Measurements from ENCODE around the gene SYNGR2.
A peak's percentile ranks its signal among the peaks of the same experiment; 100 is the strongest.

Gene SYNGR2

DNA sequence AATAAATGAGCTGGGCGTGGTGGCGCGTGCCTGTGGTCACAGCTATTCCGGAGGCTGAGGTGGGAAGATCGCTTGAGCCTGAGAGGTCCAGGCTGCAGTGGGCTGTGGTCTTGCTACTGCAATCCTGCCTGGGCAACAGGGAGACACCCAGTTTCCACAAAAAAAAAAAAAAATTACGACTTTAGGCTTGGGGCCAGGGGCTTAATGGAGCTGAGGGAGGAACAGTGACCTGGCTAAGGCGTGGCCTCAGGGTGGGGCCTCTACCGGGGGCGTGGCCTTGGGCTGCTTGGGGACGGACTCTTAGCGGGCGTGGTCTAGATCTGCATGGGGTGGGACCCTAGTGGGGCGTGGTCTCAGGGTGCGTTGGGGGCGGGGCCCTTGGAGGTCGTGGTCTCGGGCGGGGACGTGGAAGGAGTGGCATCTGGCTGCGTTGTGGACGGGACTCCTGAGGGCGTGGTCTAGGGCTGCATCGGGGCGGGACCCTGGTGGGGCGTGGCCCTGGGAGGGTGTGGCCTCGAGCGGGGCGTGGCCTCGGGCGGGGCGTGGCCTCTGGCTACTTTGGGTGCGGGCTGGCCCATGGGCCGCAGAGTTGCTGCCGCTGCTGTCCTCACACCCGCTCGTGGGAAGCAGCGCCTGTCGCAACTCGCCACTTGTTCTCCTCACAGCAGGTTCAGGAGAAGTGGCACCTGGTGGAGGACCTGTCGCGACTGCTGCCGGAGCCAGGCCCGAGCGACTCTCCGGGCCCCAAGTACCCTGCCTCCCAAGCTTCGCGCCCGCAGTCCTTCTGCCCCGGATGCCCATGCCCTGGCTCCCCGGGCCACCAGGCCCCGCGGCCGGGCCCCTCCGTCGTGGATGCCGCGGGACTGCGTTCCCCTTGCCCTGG, 28.0 kb upstream of the SYNGR2 start:
- TF ChIP-seq, protein P1, sequence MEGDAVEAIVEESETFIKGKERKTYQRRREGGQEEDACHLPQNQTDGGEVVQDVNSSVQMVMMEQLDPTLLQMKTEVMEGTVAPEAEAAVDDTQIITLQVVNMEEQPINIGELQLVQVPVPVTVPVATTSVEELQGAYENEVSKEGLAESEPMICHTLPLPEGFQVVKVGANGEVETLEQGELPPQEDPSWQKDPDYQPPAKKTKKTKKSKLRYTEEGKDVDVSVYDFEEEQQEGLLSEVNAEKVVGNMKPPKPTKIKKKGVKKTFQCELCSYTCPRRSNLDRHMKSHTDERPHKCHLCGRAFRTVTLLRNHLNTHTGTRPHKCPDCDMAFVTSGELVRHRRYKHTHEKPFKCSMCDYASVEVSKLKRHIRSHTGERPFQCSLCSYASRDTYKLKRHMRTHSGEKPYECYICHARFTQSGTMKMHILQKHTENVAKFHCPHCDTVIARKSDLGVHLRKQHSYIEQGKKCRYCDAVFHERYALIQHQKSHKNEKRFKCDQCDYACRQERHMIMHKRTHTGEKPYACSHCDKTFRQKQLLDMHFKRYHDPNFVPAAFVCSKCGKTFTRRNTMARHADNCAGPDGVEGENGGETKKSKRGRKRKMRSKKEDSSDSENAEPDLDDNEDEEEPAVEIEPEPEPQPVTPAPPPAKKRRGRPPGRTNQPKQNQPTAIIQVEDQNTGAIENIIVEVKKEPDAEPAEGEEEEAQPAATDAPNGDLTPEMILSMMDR (IDR thresholded peaks at IDR 0.05; ENCODE audit: extremely low read depth, insufficient read depth, missing control alignments): no peak
- in situ Hi-C loops (cut with MboI; ENCODE audit: low pct_unique_long_range_greater_than_20kb, low sequenced_read_pairs, unreplicated experiment): no loop called here
- peak; percentile 95 for DNase-seq (ENCODE audit: low spot score)

DNA sequence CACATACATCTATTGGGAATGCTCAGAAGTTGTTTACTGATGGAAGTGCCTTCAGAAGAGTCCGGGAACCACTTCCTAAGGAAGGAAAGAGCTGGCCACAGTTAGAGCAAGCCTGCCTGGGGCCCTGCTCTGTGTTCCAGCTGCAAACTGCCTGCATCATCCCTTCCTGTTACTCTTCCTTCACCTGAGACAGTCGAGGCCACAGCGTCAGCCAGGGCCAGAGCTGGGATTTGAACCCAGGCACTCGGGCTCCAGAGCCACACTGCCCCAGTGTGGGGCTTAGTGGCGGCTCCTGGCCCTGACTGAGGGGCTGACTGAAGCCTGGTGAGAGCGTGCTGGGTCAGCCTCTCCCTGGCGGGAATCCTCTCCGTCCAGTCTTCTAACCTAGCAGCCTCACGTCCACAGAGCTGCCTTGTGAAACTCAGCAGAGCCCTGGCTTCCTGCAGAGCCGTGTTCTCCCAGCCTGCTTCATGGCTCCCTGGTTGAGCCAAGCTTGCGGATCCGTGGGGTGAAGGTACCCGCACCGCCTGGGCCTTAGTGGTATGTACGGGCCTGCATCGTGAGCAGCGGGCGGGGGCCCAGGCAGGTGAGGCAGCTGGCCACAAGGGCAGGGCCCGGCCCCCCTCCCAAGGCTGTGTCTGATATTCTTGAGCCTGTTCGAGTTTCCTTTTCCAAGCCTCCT, 26.8 kb upstream of the SYNGR2 start:
- TF ChIP-seq, protein P1 (IDR thresholded peaks at IDR 0.05; ENCODE audit: extremely low read depth, insufficient read depth, missing control alignments): no peak
- no peak for DNase-seq (ENCODE audit: low spot score)
- in situ Hi-C loops (cut with MboI; ENCODE audit: low pct_unique_long_range_greater_than_20kb, low sequenced_read_pairs, unreplicated experiment): no loop called here

DNA sequence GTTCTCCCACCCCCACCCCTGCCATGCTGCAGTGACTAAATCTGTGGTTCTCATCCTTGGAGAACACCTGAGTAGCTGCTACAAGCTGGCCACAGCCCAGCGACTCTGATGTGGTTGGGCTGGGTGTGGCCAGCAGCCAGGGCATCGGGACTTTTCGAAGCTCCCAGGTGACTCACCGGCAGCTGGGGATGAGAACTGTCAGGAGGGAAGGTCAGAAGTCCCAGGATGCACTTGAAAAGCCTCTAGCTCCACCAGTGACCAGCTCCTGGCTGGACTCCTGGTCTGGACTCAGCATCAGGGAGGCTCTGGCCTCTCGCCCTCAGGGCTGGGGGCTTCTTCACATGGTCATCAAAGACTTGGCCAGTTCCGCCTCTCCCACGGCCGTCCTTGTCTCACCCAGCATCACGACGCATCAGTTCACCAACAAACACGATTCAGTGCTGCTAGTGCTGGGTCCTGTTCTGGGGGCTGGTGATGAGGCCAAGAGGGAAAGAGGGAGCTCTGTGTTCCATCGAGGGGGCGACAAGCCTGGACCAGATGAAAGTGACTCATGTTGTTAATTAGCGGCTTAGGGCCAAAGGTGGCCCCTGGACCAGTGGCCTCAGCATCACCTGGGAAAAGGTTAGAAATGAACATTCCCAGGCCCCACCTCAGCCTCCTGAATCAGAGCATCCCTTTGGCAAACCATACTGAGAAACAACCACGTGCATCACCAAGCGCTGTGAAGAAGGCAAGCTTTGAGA, 26.1 kb upstream of the SYNGR2 start:
- DNase-seq (ENCODE audit: low spot score): no peak
- in situ Hi-C loops (cut with MboI; ENCODE audit: low pct_unique_long_range_greater_than_20kb, low sequenced_read_pairs, unreplicated experiment): no loop called here
- TF ChIP-seq, protein P1 (IDR thresholded peaks at IDR 0.05; ENCODE audit: extremely low read depth, insufficient read depth, missing control alignments): no peak

DNA sequence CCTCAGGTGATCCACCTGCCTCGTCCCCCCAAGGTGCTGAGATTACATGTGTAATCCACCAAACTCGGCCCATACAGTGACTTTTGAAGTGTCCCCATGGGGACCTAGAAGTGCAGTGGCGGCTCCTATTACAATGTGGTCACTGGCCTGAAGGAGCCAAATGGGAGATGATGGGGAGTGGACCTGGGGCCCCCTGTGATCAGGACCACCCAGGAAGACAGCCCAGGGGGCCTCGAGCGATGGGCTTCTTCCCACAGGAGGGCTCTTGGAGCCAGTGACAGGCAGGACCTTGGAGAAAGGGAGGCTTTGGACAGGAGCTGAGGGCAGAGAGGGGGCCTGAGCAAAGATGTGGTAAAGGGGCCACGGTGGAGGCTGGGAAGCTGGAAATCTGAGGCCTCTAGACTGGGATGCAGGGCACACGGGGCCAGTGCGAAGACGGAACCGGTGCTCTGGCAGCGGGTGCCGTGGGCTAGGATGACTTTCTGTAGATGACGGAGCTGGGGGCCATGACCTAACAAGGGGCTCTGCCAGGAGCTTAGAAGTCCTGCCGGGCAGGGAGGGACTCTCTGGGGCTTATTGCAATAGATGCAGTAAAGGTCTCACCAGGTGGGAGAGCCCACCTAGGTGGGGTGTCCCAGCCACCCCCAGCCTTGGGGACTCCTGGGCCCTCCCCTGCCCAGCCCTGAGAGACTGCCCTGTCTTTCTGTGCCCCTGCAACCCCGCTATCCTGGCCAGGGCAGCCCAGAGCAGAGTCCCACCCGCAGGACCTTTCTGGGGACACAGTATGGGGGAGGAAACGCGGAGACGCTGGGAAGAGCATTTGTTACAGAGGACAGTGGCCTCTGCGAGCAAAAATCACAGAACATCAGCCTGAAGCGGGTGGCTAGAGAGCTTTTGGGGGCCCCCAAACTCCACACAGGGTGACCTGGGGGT, 24.9 kb upstream of the SYNGR2 start:
- TF ChIP-seq, protein P1 (IDR thresholded peaks at IDR 0.05; ENCODE audit: extremely low read depth, insufficient read depth, missing control alignments): no peak
- DNase-seq (ENCODE audit: low spot score): no peak
- in situ Hi-C loops (cut with MboI; ENCODE audit: low pct_unique_long_range_greater_than_20kb, low sequenced_read_pairs, unreplicated experiment): no loop called here

DNA sequence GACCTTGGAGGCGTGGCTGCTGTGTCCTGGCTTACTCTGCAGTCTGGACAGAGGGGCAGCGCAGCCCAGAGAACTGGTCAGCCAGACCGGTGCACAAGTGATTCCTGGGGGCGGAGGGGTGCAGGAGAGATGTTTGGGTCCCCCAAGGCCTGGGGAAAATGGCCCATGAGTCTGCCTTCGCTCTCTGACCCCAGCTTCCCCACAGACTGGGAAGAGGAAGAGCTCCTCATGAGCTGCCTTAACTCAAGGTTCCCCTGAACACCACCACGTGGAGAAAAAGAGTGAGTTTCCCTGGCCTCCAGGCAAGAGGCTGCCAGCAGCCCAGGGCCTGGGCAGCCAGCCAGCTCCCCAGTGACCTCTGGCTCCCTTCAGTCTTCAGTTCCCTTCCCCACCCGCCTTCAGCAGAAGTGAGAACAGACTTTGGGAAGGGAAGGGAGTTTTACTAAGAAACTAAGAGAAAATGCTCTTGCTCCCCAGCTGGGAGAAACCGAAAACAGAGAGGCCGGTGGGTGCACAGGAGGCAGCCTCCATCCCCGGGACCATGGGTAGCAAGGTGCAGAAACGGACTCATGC, 24.1 kb upstream of the SYNGR2 start:
- no peak for DNase-seq (ENCODE audit: low spot score)
- TF ChIP-seq, protein P1 (IDR thresholded peaks at IDR 0.05; ENCODE audit: extremely low read depth, insufficient read depth, missing control alignments): no peak
- in situ Hi-C loops (cut with MboI; ENCODE audit: low pct_unique_long_range_greater_than_20kb, low sequenced_read_pairs, unreplicated experiment): no loop called here
